Measurements from ENCODE around the gene PRRX2.

DNA sequence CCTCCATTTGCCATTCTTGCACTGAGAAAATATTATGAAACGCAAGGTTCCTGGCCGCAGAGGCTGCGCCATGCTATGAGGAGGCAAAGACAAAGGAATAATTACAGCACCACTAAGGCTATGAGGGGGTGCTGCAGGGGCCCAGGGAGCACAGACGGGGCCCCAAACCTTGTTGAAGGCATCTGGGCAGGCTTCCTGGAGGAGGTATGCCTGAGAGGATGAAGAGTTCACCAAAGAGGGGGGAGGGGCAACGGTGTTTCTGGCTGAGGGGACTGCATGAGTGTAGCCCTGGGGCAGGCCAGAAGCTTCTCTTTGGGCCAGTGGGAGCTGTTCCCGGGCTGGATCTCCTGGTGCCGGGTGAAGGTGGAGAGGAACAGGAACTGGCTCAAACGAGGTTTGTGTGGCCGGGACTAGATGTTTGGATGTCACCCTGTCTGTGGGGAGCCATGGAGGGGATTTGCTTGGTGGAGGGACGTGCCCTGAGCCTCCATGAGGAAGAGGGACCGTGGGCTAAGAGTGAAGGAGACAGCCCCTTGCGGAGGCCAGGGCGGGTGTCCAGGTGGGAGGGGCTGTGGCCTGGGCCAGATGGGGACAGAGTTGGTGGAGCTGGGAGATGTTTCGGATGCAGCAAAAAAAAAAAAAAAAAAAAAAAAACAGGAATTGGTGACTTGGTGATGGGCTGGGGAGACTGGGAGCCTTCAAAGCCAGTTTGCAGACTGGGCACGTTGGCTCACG, 59.2 kb downstream of the PRRX2 start:
- TF ChIP-seq TOE1 (IDR thresholded peaks at IDR 0.05; ENCODE audit: borderline replicate concordance) (no peak), TOE1 (CRISPR knock-in tag; IDR thresholded peaks at IDR 0.05; ENCODE audit: borderline replicate concordance, low read depth) (no peak), RFX5 (IDR thresholded peaks at IDR 0.05; ENCODE audit: low read depth, low read length) (no peak), CHD2 (IDR thresholded peaks at IDR 0.05; ENCODE audit: low read depth, low read length) (no peak)
- TF ChIP-seq, protein P1, sequence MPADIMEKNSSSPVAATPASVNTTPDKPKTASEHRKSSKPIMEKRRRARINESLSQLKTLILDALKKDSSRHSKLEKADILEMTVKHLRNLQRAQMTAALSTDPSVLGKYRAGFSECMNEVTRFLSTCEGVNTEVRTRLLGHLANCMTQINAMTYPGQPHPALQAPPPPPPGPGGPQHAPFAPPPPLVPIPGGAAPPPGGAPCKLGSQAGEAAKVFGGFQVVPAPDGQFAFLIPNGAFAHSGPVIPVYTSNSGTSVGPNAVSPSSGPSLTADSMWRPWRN (IDR thresholded peaks at IDR 0.05; ENCODE audit: low read depth): no peak

Data from K562 (cell line).